Keratinocyte (primary cell): ENCODE data around the gene ZIC5. TPM values are rescaled to one million over a fixed set of nuclear protein-coding genes. Genes with fewer than 3 reads are reported as not detected.

Experiments
- DNase-seq: peaks from one replicate; pipeline ENCODE4 v3.0.0-alpha.2; 2011; ENCODE audit warnings: low read depth, missing footprints, low spot score
- FAIRE-seq: peaks from 2 replicates; lab custom pipeline; 2011; peaks lifted over from hg19 to GRCh38; lab: Jason Lieb, UNC
- H2AFZ ChIP-seq: 2 replicates; pipeline ENCODE4 v1.6.0; 2012; ENCODE audit warnings: low read length, control low read depth, inconsistent platforms; ENCODE audit not compliant: control insufficient read depth
- H3K27ac ChIP-seq: 2 replicates; pipeline ENCODE4 v1.5.1; 2011; ENCODE audit warnings: low read length; ENCODE audit not compliant: control insufficient read depth, insufficient read depth
- H3K27me3 ChIP-seq: 3 replicates; pipeline ENCODE4 v1.6.0; 2011; ENCODE audit warnings: low read length; ENCODE audit not compliant: control insufficient read depth, insufficient read depth; ENCODE audit errors: extremely low read depth
- H3K36me3 ChIP-seq, 2 experiments: 2 replicates in 1 of 2; 3 replicates in 1 of 2; pipeline ENCODE4 v1.5.1; 2011; ENCODE audit warnings: low read length in 2 of 2, mild to moderate bottlenecking in 1 of 2; ENCODE audit not compliant: control insufficient read depth in 2 of 2, insufficient read depth in 2 of 2; ENCODE audit errors: extremely low read depth in 1 of 2
- H3K4me1 ChIP-seq: 3 replicates; pipeline ENCODE4 v1.5.1; 2011; ENCODE audit warnings: low read length; ENCODE audit not compliant: control insufficient read depth, insufficient read depth; ENCODE audit errors: extremely low read depth
- H3K4me2 ChIP-seq: 3 replicates; pipeline ENCODE4 v1.6.0; 2011; ENCODE audit warnings: low read depth, low read length; ENCODE audit not compliant: control insufficient read depth, insufficient read depth; ENCODE audit errors: extremely low read depth
- H3K4me3 ChIP-seq, 3 experiments: fragments of 200-600 bp in 1 of 3; sonication (generic) in 1 of 3; 2 replicates in 2 of 3; 3 replicates in 1 of 3; pipeline ENCODE4 v1.5.1; 2011 to 2016; ENCODE audit warnings: low read length in 3 of 3, mild to moderate bottlenecking in 3 of 3, control low read depth in 2 of 3, inconsistent platforms in 1 of 3, low read depth in 1 of 3, mixed read lengths in 1 of 3, mixed run types in 1 of 3, moderate library complexity in 1 of 3; ENCODE audit not compliant: control insufficient read depth in 2 of 3, insufficient read depth in 2 of 3; ENCODE audit errors: extremely low read depth in 1 of 3
- H3K79me2 ChIP-seq: 2 replicates; pipeline ENCODE4 v1.6.0; 2012; ENCODE audit warnings: low read length; ENCODE audit not compliant: control insufficient read depth, insufficient read depth
- H3K9ac ChIP-seq: 3 replicates; pipeline ENCODE4 v1.6.0; 2011; ENCODE audit warnings: low read length; ENCODE audit not compliant: control insufficient read depth, insufficient read depth; ENCODE audit errors: extremely low read depth
- H3K9me1 ChIP-seq: 3 replicates; pipeline ENCODE4 v1.6.0; 2011; ENCODE audit warnings: low read length; ENCODE audit not compliant: control insufficient read depth, insufficient read depth; ENCODE audit errors: extremely low read depth
- H3K9me3 ChIP-seq: 2 replicates; pipeline ENCODE4 v1.5.1; 2012; ENCODE audit warnings: low read depth, low read length; ENCODE audit not compliant: control insufficient read depth
- H4K20me1 ChIP-seq: 3 replicates; pipeline ENCODE4 v1.6.0; 2011; ENCODE audit warnings: low read length; ENCODE audit not compliant: control insufficient read depth, insufficient read depth; ENCODE audit errors: extremely low read depth
- CTCF ChIP-seq, 3 experiments: IDR thresholded peaks in 1 of 3; conservative IDR thresholded peaks in 1 of 3; optimal IDR thresholded peaks in 1 of 3; 2 replicates in 2 of 3; 3 replicates in 1 of 3; pipeline versions ENCODE3 to v1.5.1; 2011; ENCODE audit warnings: low read length in 3 of 3, mild to moderate bottlenecking in 3 of 3, moderate library complexity in 2 of 3, control low read depth in 1 of 3, inconsistent platforms in 1 of 3; ENCODE audit not compliant: insufficient read depth in 2 of 3; ENCODE audit errors: extremely low read depth in 1 of 3
- EZH2 ChIP-seq: IDR thresholded peaks from one replicate; pipeline ENCODE4 v1.6.1; 2012; ENCODE audit warnings: inconsistent platforms, mild to moderate bottlenecking, low read length, moderate library complexity
- dilution Hi-C: fragments of 300-500 bp; cut with MboI; formaldehyde crosslinking; loops from one replicate; pipeline ENCODE4 v1.7.0; 2020; ENCODE audit warnings: low sequenced_read_pairs; ENCODE audit not compliant: extremely low pct_ligation_motif_present
- polyA plus RNA-seq, 5 experiments: library from polyadenylated mRNA; depleted of rRNA in 3 of 5; stranded (reverse) in 3 of 5; stranded (forward) in 1 of 5; unstranded in 1 of 5; fragments of >200 nt; gene quantifications; 1 replicate in 1 of 5; 2 replicates in 3 of 5; 3 replicates in 1 of 5; pipeline versions ENCODE4 v1.2.1 to v1.2.3, GENCODE V29; 2011 to 2012; ENCODE audit warnings: missing spikeins in 2 of 5, low read depth in 1 of 5, low replicate concordance in 1 of 5

Gene ZIC5
- polyA plus RNA-seq, 1 donor (not counting 4 experiments of a cell fraction or from before 2014, with no cell fraction given), result not detected

GRCh38 chr13:99989276-99990125 is 17.9 kb upstream of the ZIC5 start:
- dilution Hi-C loops, result no loop called here

DNA sequence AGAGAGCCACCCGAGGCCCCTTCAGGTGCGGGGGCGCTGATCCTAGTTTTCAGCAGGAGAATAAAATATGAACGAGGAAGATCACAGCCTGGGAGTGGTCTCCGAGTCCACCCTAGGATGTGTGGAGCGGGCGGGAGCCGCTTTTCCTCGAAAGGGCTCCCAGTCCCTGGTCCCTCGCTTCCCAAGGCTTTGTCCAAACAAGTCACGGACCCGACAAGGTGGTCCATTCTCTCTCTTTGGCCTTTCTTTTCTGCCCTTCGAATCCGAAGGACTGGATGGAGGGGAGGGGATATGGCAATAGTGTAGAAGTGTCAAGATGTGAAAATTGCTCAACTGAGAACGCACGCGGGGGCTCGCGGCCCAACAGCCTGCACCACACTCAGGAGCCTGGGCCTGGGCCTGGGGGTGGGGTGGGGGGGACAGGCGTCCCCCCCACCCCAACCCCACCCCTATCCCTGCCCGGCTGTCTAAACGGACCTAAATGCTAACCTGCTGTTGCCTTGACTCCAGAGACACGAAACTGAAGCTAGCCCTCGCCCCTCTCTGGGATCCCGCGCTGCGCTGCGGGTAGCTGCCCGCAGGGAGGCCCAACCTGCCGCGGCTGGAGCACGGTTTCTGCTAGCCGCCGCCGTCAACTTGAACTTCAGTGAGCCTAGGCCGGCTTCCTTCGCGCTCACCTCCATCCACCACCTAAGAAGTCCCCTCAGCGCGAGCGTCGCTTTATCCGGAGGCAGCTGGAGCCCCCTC is 17.1 kb upstream of the ZIC5 start:
- Histone ChIP-seq H3K9ac (no peak overlapping the region), H3K9me3 (peaks cover 2% of the 10 kb centered on the region), H3K79me2 (no peaks in the 10 kb centered on the region), H3K4me1 (no peaks in the 10 kb centered on the region), H3K36me3 (no peaks in the 10 kb centered on the region), H4K20me1 (peaks cover 17% of the 10 kb centered on the region), H3K27ac (no peak overlapping the region), H3K27me3 (peaks cover 98% of the 10 kb centered on the region), H3K4me3 (no peak overlapping the region), H2AFZ (no peak overlapping the region), H3K9me1 (no peaks in the 10 kb centered on the region), H3K4me2 (no peak overlapping the region)
- no peak for DNase-seq
- FAIRE-seq, result no peak
- dilution Hi-C loops, result no loop called here
- TF ChIP-seq CTCF (optimal IDR thresholded peaks at IDR 0.05 in 1 of 3, IDR thresholded peaks at IDR 0.05 in 1 of 3, conservative IDR thresholded peaks at IDR 0.05 in 1 of 3; ENCODE audit: extremely low read depth in 1 of 3, insufficient read depth in 2 of 3, low read length in 3 of 3) (no peak), EZH2 (peak; percentile 28)

More at GRCh38 chr13:99989276-99990125, 17.9 kb upstream of the ZIC5 start:
- Histone ChIP-seq H3K36me3 (no peaks in the 10 kb centered on the region), H3K4me2 (no peak overlapping the region), H2AFZ (no peak overlapping the region), H3K4me3 (no peak overlapping the region), H4K20me1 (peaks cover 12% of the 10 kb centered on the region), H3K27ac (no peak overlapping the region), H3K4me1 (no peaks in the 10 kb centered on the region), H3K79me2 (no peaks in the 10 kb centered on the region), H3K9ac (no peak overlapping the region), H3K9me1 (no peaks in the 10 kb centered on the region), H3K27me3 (peaks cover 97% of the 10 kb centered on the region), H3K9me3 (peaks cover 2% of the 10 kb centered on the region)
- TF ChIP-seq CTCF (optimal IDR thresholded peaks at IDR 0.05 in 1 of 3, IDR thresholded peaks at IDR 0.05 in 1 of 3, conservative IDR thresholded peaks at IDR 0.05 in 1 of 3; ENCODE audit: extremely low read depth in 1 of 3, insufficient read depth in 2 of 3, low read length in 3 of 3), result no peak
- TF ChIP-seq EZH2, result peak; percentile 85
- FAIRE-seq, result no peak
- DNase-seq, result no peak
